OCI-LY1 (cell line): ENCODE measurements around the gene SORL1-AS1.

Experiments used
- EZH2 ChIP-seq: fragments of 200-600 bp; sonication (generic), shearing (Covaris generic); IDR thresholded peaks from 2 replicates; pipeline ENCODE4 v1.8.0; 2017; ENCODE audit warnings: borderline replicate concordance, mixed run types, mild to moderate bottlenecking, antibody characterized with exemption, low read length, moderate library complexity, mixed read lengths
- TF ChIP-seq, protein P1 (sequence below): fragments of 200-600 bp; sonication (generic), shearing (Covaris generic); IDR thresholded peaks from 2 replicates; pipeline ENCODE4 v1.5.1; 2017; ENCODE audit warnings: mild to moderate bottlenecking, antibody characterized with exemption, low read length, moderate library complexity, mixed read lengths

DNA sequence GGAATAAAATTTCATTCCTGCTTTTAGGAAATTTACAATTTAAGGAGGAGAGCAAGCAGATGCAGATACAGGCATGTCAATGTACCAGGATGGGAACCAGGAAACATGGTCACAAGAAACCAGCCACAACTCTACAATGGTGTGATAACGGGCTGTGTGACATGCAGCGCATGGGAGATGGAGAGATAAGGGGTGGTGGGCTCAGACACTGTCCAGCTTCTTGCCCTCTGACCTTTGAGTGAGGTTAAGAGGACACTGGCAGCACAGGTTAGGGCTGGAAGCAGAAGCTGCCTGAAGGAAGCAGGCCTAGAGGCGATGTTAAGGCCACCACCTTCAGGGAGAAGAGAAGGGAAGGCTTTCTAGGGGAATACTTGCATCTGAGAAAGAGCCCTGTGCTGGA is 2.3 kb upstream of the SORL1-AS1 start:
- TF ChIP-seq, protein P1, sequence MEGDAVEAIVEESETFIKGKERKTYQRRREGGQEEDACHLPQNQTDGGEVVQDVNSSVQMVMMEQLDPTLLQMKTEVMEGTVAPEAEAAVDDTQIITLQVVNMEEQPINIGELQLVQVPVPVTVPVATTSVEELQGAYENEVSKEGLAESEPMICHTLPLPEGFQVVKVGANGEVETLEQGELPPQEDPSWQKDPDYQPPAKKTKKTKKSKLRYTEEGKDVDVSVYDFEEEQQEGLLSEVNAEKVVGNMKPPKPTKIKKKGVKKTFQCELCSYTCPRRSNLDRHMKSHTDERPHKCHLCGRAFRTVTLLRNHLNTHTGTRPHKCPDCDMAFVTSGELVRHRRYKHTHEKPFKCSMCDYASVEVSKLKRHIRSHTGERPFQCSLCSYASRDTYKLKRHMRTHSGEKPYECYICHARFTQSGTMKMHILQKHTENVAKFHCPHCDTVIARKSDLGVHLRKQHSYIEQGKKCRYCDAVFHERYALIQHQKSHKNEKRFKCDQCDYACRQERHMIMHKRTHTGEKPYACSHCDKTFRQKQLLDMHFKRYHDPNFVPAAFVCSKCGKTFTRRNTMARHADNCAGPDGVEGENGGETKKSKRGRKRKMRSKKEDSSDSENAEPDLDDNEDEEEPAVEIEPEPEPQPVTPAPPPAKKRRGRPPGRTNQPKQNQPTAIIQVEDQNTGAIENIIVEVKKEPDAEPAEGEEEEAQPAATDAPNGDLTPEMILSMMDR = no peak
- TF ChIP-seq EZH2 = no peak
